HL-60 (cell line): ENCODE results near the gene ARAF.

Source experiments
- CTCF ChIP-seq: IDR thresholded peaks from one replicate; pipeline ENCODE4 v1.5.1; 2011; ENCODE audit warnings: low read length, control low read depth, inconsistent platforms; ENCODE audit not compliant: insufficient read depth
- GABPA ChIP-seq: IDR thresholded peaks from 2 replicates; pipeline ENCODE4 v1.6.1; 2012; ENCODE audit warnings: low read depth
- POLR2AphosphoS5 ChIP-seq: IDR thresholded peaks from 2 replicates; pipeline ENCODE4 v1.6.1; 2012; ENCODE audit warnings: low read depth

DNA sequence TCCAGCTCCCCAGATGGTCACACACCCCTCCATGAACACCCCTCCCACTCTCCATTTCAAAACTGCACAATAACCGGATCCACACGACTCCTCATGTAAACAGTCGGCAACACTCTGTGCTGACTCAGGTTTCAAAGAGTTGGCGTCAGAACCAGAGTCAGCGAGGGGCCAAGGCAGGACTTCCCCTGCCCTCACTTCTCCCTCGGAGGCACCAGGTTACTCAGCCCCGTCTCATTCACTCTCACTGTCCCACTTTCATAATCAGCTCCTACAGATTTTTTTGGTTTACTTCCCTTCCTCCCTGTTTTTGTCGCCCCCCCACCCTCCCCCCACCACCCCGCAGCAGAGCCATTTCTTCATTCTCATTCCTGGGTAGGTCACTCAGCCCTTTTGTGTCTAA is 18.5 kb downstream of the ARAF start:
- TF ChIP-seq CTCF = no peak
- no peak for TF ChIP-seq POLR2AphosphoS5
- no peak for TF ChIP-seq GABPA
